Muscle of leg (tissue), 9 donors: ENCODE results near the gene PSME1. TPM values are rescaled to one million over a fixed set of nuclear protein-coding genes. Genes with fewer than 3 reads are reported as not detected.

Experiments
- polyA plus RNA-seq, 8 donors: library from polyadenylated mRNA; unstranded; fragments of 120-200 nt; gene quantifications; one replicate each; pipeline versions ENCODE4 v1.2.1 to v1.2.3, GENCODE V29; 2013; ENCODE audit warnings: inconsistent platforms in 1 of 8, low replicate concordance in 1 of 8; ENCODE audit not compliant: insufficient read length in 8 of 8, insufficient read depth in 1 of 8
- total RNA-seq: library from RNA; stranded (reverse); fragments of 120-200 nt; gene quantifications from one replicate; pipeline ENCODE4 v1.2.4, GENCODE V29; 2013

The PSME1 gene
- total and polyA plus RNA-seq, 9 donors, result 103 to 130 (median 116) TPM

Other genes starting within 250 kb of the PSME1 start
Only the 30 nearest of the 31 such genes appear.
- 14.4 TPM for gene DHRS4, start 182.4 kb upstream of the PSME1 start, total RNA-seq
- 10 to 100 TPM; 16.7 to 31.4 (median 26.8) TPM for gene DHRS4, start 182.4 kb upstream of the PSME1 start, polyA plus RNA-seq
- gene DHRS4L2, start 147.3 kb upstream of the PSME1 start, total RNA-seq, result 13.7 TPM
- gene DHRS4L2, start 147.3 kb upstream of the PSME1 start, polyA plus RNA-seq, result 10 to 100 TPM in 6 of 8 donors, 1 to 10 TPM in 2; 8.8 to 16.3 (median 12.2) TPM
- gene CARMIL3, start 84.2 kb upstream of the PSME1 start, total RNA-seq, result 0.27 TPM
- under 1 TPM; 0.06 to 0.54 (median 0.19) TPM for gene CARMIL3, start 84.2 kb upstream of the PSME1 start, polyA plus RNA-seq
- not detected for gene CPNE6, start 64.6 kb upstream of the PSME1 start, total RNA-seq
- gene CPNE6, start 64.6 kb upstream of the PSME1 start, polyA plus RNA-seq, result under 1 TPM in 2 of 8 donors, not detected in 6; 0.23 to 0.33 TPM
- gene PCK2, start 41.9 kb upstream of the PSME1 start, total RNA-seq, result 2.5 TPM
- gene PCK2, start 41.9 kb upstream of the PSME1 start, polyA plus RNA-seq, result 10 to 100 TPM in 1 of 8 donors, 1 to 10 TPM in 7; 3.4 to 15.6 (median 3.9) TPM
- gene DCAF11, start 21.4 kb upstream of the PSME1 start, total RNA-seq, result 43.7 TPM
- 10 to 100 TPM; 40.2 to 47.8 (median 42.5) TPM for gene DCAF11, start 21.4 kb upstream of the PSME1 start, polyA plus RNA-seq
- 1.6 TPM for gene NRL, start 21.2 kb upstream of the PSME1 start, total RNA-seq
- gene NRL, start 21.2 kb upstream of the PSME1 start, polyA plus RNA-seq, result 1 to 10 TPM in 7 of 8 donors, under 1 TPM in 1; 0.96 to 2.2 (median 1.8) TPM
- 170 TPM for gene FITM1, start 5.5 kb upstream of the PSME1 start, total RNA-seq
- gene FITM1, start 5.5 kb upstream of the PSME1 start, polyA plus RNA-seq, result 100 to 1,000 TPM in 7 of 8 donors, 10 to 100 TPM in 1; 80.7 to 168 (median 124) TPM
- gene EMC9, start 5.4 kb downstream of the PSME1 start, total RNA-seq, result 29.9 TPM
- 10 to 100 TPM; 22.4 to 40.0 (median 29.4) TPM for gene EMC9, start 5.4 kb downstream of the PSME1 start, polyA plus RNA-seq
- 100 TPM for gene PSME2, start 10.4 kb downstream of the PSME1 start, total RNA-seq
- gene PSME2, start 10.4 kb downstream of the PSME1 start, polyA plus RNA-seq, result 10 to 100 TPM; 82.8 to 97.6 (median 93.2) TPM
- 36.4 TPM for gene RNF31, start 11.3 kb downstream of the PSME1 start, total RNA-seq
- gene RNF31, start 11.3 kb downstream of the PSME1 start, polyA plus RNA-seq, result 10 to 100 TPM; 27.3 to 37.0 (median 35.8) TPM
- gene IRF9, start 25.1 kb downstream of the PSME1 start, total RNA-seq, result 24.9 TPM
- 10 to 100 TPM; 24.0 to 36.3 (median 27.3) TPM for gene IRF9, start 25.1 kb downstream of the PSME1 start, polyA plus RNA-seq
- gene REC8, start 35.9 kb downstream of the PSME1 start, total RNA-seq, result 2.1 TPM
- gene REC8, start 35.9 kb downstream of the PSME1 start, polyA plus RNA-seq, result 10 to 100 TPM in 5 of 8 donors, 1 to 10 TPM in 3; 6.7 to 18.1 (median 10.9) TPM
- 19.9 TPM for gene IPO4, start 52.6 kb downstream of the PSME1 start, total RNA-seq
- 10 to 100 TPM; 25.0 to 37.5 (median 29.8) TPM for gene IPO4, start 52.6 kb downstream of the PSME1 start, polyA plus RNA-seq
- 29.6 TPM for gene TM9SF1, start 59.2 kb downstream of the PSME1 start, total RNA-seq
- gene TM9SF1, start 59.2 kb downstream of the PSME1 start, polyA plus RNA-seq, result 10 to 100 TPM; 14.7 to 22.2 (median 20.1) TPM
- not detected for gene TSSK4, start 69.5 kb downstream of the PSME1 start, total RNA-seq
- 1 to 10 TPM; 1.6 to 5.5 (median 3.8) TPM for gene TSSK4, start 69.5 kb downstream of the PSME1 start, polyA plus RNA-seq
- 29.8 TPM for gene CHMP4A, start 77.3 kb downstream of the PSME1 start, total RNA-seq
- gene CHMP4A, start 77.3 kb downstream of the PSME1 start, polyA plus RNA-seq, result 10 to 100 TPM; 31.2 to 45.1 (median 41.8) TPM
- 24.9 TPM for gene MDP1, start 79.9 kb downstream of the PSME1 start, total RNA-seq
- gene MDP1, start 79.9 kb downstream of the PSME1 start, polyA plus RNA-seq, result 10 to 100 TPM in 1 of 8 donors, 1 to 10 TPM in 7; 7.4 to 11.6 (median 8.5) TPM
- 245 TPM for gene NEDD8, start 96.2 kb downstream of the PSME1 start, total RNA-seq
- gene NEDD8, start 96.2 kb downstream of the PSME1 start, polyA plus RNA-seq, result 100 to 1,000 TPM; 180 to 243 (median 216) TPM
- gene GMPR2, start 96.7 kb downstream of the PSME1 start, total RNA-seq, result 44.6 TPM
- 10 to 100 TPM; 41.9 to 59.7 (median 48.9) TPM for gene GMPR2, start 96.7 kb downstream of the PSME1 start, polyA plus RNA-seq
- gene TINF2, start 106.4 kb downstream of the PSME1 start, total RNA-seq, result 35.5 TPM
- 10 to 100 TPM; 37.9 to 44.3 (median 40.9) TPM for gene TINF2, start 106.4 kb downstream of the PSME1 start, polyA plus RNA-seq
- gene TGM1, start 127.0 kb downstream of the PSME1 start, total RNA-seq, result 0.71 TPM
- 1 to 10 TPM in 6 of 8 donors, under 1 TPM in 2; 0.84 to 3.0 (median 1.2) TPM for gene TGM1, start 127.0 kb downstream of the PSME1 start, polyA plus RNA-seq
- gene RABGGTA, start 135.4 kb downstream of the PSME1 start, total RNA-seq, result 8.5 TPM
- gene RABGGTA, start 135.4 kb downstream of the PSME1 start, polyA plus RNA-seq, result 10 to 100 TPM; 12.4 to 21.5 (median 14.5) TPM
- gene DHRS1, start 163.6 kb downstream of the PSME1 start, total RNA-seq, result 6.9 TPM
- gene DHRS1, start 163.6 kb downstream of the PSME1 start, polyA plus RNA-seq, result 10 to 100 TPM; 14.5 to 24.5 (median 17.7) TPM
- 15.7 TPM for gene NOP9, start 163.7 kb downstream of the PSME1 start, total RNA-seq
- 10 to 100 TPM; 18.1 to 23.9 (median 20.3) TPM for gene NOP9, start 163.7 kb downstream of the PSME1 start, polyA plus RNA-seq
- gene CIDEB, start 171.8 kb downstream of the PSME1 start, total RNA-seq, result 13.4 TPM
- 10 to 100 TPM in 7 of 8 donors, 1 to 10 TPM in 1; 8.9 to 21.1 (median 15.3) TPM for gene CIDEB, start 171.8 kb downstream of the PSME1 start, polyA plus RNA-seq
- gene LTB4R2, start 173.9 kb downstream of the PSME1 start, total RNA-seq, result 1.9 TPM
- gene LTB4R2, start 173.9 kb downstream of the PSME1 start, polyA plus RNA-seq, result 1 to 10 TPM; 1.1 to 4.4 (median 2.8) TPM
- 2.5 TPM for gene LTB4R, start 175.3 kb downstream of the PSME1 start, total RNA-seq
- gene LTB4R, start 175.3 kb downstream of the PSME1 start, polyA plus RNA-seq, result 1 to 10 TPM; 2.1 to 5.9 (median 3.5) TPM
- gene ADCY4, start 198.9 kb downstream of the PSME1 start, total RNA-seq, result 7.0 TPM
- 10 to 100 TPM in 6 of 8 donors, 1 to 10 TPM in 2; 9.4 to 18.7 (median 13.9) TPM for gene ADCY4, start 198.9 kb downstream of the PSME1 start, polyA plus RNA-seq
- gene RIPK3, start 203.8 kb downstream of the PSME1 start, total RNA-seq, result 2.0 TPM
- gene RIPK3, start 203.8 kb downstream of the PSME1 start, polyA plus RNA-seq, result 1 to 10 TPM; 1.1 to 3.6 (median 1.3) TPM